Duodenal mucosa (tissue), 2 donors: ENCODE data around the gene GAL3ST2.
"Not testable (repeated sequence)": the region's sequence is repeated elsewhere in the genome, so short reads cannot be mapped to it uniquely, and the experiment has no call there.

Experiments used
- H3K27ac ChIP-seq: one replicate; pipeline ENCODE4 v1.7.0; 2013; ENCODE audit warnings: low read depth, low read length
- H3K27me3 ChIP-seq, 2 donors: one replicate each; pipeline ENCODE4 v1.7.0; 2013; ENCODE audit warnings: low read length in 2 of 2, control low read depth in 1 of 2; ENCODE audit not compliant: insufficient read depth in 2 of 2, control insufficient read depth in 1 of 2
- H3K36me3 ChIP-seq, 2 donors: one replicate each; pipeline ENCODE4 v1.7.0; 2013; ENCODE audit warnings: low read length in 2 of 2, control low read depth in 1 of 2; ENCODE audit not compliant: insufficient read depth in 2 of 2, control insufficient read depth in 1 of 2
- H3K4me1 ChIP-seq, 2 donors: one replicate each; pipeline ENCODE4 v1.7.0; 2013; ENCODE audit warnings: low read length in 2 of 2, control low read depth in 1 of 2; ENCODE audit not compliant: insufficient read depth in 2 of 2, control insufficient read depth in 1 of 2
- H3K4me3 ChIP-seq, 2 donors: one replicate each; pipeline ENCODE4 v1.7.0; 2013; ENCODE audit warnings: low read length in 2 of 2, low read depth in 1 of 2
- H3K9ac ChIP-seq, 2 donors: one replicate each; pipeline ENCODE4 v1.7.0; 2013; ENCODE audit warnings: low read length in 2 of 2, low read depth in 1 of 2
- H3K9me3 ChIP-seq, 2 donors: one replicate each; pipeline ENCODE4 v1.7.0; 2013; ENCODE audit warnings: low read length in 2 of 2, control low read depth in 1 of 2; ENCODE audit not compliant: control insufficient read depth in 1 of 2

GAL3ST2 gene

DNA sequence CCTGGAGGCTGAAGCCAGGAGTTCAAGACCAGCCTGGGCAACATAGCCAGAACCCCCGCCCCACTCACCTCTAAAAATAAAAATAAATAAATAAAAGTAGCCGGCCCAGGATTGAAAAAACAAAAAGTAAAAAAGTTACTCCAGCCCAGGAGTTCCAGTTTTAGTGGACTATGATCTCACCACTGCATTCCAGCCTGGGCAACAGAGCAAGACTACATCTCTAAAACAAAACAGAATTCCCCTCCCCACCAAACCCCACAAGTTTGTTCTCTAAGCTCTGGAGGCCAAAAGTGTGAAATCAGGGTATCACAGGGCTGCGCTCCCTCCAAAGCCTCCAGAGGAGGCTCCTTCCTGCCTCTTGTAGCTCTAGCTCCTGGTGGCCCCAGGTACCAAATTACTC lies 40.5 kb upstream of the GAL3ST2 start:
- H3K4me3 ChIP-seq = no peak overlapping the region
- H3K4me1 ChIP-seq = peaks cover 4% of the 10 kb centered on the region in 2 donors
- H3K27ac ChIP-seq = no peak overlapping the region
- H3K9me3 ChIP-seq = no peaks in the 10 kb centered on the region
- no peaks in the 10 kb centered on the region for H3K27me3 ChIP-seq
- H3K36me3 ChIP-seq = peaks cover 0 to 3% of the 10 kb centered on the region in 2 donors
- no peak overlapping the region for H3K9ac ChIP-seq

DNA sequence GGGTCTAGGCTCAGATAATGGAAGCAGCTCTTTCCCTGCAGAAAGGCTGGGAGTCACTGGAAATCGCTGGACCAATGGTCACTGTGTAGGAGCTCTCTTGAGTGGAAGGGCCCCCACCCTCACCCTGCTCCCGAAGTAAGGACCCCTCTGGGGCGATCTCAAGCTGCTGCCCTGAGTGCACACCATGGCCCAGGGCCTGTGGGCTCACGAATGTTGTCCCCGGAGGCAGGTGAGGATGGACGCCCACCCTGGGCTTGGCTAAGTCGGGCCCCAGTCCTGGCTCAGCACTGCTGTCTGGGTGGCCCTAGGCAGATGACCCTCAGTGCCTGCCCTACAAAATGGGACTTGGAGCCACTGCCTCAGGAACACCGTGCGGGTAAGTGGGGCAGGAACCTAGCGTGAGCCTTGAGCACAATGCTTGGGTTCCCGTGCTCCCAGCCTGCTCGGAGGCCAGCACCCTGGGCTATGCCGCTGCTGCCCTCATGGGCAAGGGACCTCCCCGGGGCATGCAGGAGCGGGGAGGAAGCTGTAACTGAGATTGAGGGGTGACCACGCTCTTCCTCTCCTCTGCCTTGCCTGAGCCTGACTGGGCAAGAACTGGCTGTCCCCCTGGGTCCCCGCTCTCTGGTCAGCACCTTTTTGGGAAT lies 38.5 kb upstream of the GAL3ST2 start:
- H3K4me1 ChIP-seq = peaks cover 4% of the 10 kb centered on the region in 2 donors

DNA sequence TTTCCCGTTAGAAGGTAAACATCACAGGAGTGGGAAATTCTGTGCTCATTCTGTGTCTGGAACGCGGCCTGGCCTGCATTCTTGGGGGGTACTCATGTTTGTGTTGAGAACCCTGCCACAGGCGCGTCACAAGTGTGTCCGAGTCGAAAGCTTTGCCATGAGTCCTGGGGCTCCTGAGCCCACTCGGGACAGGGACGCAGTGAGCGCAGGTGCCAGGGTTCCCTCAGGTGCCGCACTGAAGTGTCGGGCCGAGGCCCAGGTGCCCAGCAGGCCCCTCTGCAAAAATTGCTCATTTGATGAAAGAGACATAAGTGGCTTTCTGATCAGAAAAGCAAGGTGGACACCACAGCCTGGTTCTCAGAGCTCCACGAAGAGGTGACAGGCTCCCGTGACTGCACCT lies 37.4 kb upstream of the GAL3ST2 start:
- Histone ChIP-seq H3K4me1 (peaks cover under 1 to 4% of the 10 kb centered on the region in 2 donors), H3K9me3 (no peaks in the 10 kb centered on the region), H3K9ac (no peak overlapping the region), H3K36me3 (peaks cover 0 to 10% of the 10 kb centered on the region in 2 donors), H3K27ac (no peak overlapping the region), H3K4me3 (no peak overlapping the region), H3K27me3 (no peaks in the 10 kb centered on the region)

More for the DNA sequence above, 38.5 kb upstream of the GAL3ST2 start:
- Histone ChIP-seq H3K9ac (no peak overlapping the region), H3K27ac (no peak overlapping the region), H3K4me3 (no peak overlapping the region), H3K9me3 (no peaks in the 10 kb centered on the region), H3K36me3 (peaks cover 0 to 3% of the 10 kb centered on the region in 2 donors), H3K27me3 (no peaks in the 10 kb centered on the region)

DNA sequence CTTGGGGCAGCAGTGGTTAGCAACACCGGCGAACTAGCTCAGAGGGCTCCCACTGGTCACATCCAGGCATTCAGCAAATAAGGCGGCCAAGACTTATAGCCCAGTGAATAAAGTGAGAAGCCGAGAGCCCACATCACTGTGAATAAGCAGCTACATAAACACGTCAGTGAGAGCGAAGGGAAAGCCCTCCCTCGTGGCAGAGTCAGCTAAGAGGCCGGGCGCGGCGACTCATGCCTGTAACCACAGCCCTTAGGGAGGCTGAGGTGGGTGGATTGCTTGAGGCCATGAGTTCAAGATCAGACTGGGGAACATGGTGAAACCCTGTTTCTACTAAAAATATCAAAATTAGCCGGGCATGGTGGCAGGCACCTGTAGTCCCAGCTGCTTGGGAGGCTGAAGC lies 37.0 kb upstream of the GAL3ST2 start:
- Histone ChIP-seq H3K4me3 (no peak overlapping the region), H3K27me3 (no peaks in the 10 kb centered on the region), H3K36me3 (peaks cover 4 to 15% of the 10 kb centered on the region in 2 donors), H3K9me3 (no peaks in the 10 kb centered on the region), H3K27ac (no peak overlapping the region), H3K9ac (no peak overlapping the region), H3K4me1 (peaks cover 0 to 4% of the 10 kb centered on the region in 2 donors)

DNA sequence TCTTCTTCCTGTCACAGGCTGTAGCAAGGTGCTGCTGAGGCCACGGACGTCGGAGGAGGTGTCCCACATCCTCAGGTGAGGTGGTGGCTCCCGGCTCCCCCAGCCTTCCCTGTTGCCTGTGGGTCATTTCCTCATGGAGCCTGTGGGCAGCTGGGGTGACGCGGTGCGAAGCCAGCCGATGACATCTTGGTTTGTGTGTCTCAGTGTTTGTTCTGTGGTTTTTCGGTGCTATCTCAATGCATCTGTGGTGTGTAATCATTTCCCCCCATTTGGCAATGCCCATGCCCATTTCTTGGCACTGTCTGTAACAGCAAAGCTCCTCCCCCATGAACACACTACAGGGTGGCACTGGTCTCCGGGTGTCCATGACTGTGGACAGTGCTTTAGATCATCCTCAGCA lies 35.6 kb upstream of the GAL3ST2 start:
- Histone ChIP-seq H3K4me1 (no peaks in the 10 kb centered on the region), H3K4me3 (no peak overlapping the region), H3K9ac (no peak overlapping the region), H3K27ac (no peak overlapping the region), H3K36me3 (peaks cover 16 to 28% of the 10 kb centered on the region in 2 donors), H3K27me3 (no peaks in the 10 kb centered on the region), H3K9me3 (no peaks in the 10 kb centered on the region)

DNA sequence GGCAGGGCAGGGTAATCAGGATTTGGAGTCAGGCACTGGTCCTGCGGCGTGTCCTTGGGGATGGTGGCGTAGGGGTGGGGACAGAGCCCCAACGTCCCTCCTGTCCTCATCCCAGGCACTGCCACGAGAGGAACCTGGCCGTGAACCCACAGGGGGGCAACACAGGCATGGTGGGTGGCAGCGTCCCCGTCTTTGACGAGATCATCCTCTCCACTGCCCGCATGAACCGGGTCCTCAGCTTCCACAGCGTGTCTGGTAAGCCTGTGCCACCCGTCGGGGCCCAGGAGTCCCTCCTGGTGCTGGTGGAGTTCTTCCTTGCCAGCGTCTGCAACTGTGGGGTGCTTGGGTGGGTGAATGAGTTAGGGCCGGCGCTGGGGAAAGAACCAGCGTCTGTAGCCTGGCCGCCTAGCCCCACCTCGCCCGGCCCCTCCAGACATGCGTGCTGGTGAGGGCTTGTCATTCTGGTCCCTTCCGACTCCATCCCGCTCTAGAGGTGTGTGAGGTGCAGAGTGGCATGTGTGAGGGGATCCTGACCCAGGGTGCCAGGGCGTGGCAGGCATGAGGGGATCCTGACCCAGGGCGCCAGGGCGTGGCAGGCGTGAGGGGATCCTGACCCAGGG lies 34.2 kb upstream of the GAL3ST2 start:
- no peak overlapping the region for H3K4me3 ChIP-seq
- H3K9ac ChIP-seq = no peak overlapping the region
- H3K27me3 ChIP-seq = no peaks in the 10 kb centered on the region
- H3K9me3 ChIP-seq = no peaks in the 10 kb centered on the region
- no peak overlapping the region for H3K27ac ChIP-seq
- H3K36me3 ChIP-seq = peaks cover 16 to 29% of the 10 kb centered on the region in 2 donors
- H3K4me1 ChIP-seq = no peaks in the 10 kb centered on the region

DNA sequence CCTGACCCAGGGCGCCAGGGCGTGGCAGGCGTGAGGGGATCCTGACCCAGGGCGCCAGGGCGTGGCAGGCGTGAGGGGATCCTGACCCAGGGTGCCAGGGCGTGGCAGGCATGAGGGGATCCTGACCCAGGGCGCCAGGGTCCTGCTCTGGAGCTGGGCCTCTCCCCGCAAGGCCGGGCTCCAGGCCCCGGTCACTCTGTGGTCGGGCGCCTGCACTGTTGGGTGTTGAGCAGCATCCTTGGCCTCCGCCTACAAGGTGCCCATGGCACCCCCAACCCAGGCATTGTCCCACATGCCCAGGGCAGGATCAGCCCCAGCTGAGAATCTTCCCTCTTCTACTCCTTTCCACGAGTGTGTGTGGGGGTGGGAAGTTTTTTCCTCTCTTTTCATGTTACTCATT lies 33.6 kb upstream of the GAL3ST2 start:
- not testable (repeated sequence) for H3K27ac ChIP-seq, H3K27me3 ChIP-seq, H3K9me3 ChIP-seq, H3K4me3 ChIP-seq, H3K9ac ChIP-seq, H3K4me1 ChIP-seq
- peaks cover 16 to 29% of the 10 kb centered on the region in 2 donors for H3K36me3 ChIP-seq

DNA sequence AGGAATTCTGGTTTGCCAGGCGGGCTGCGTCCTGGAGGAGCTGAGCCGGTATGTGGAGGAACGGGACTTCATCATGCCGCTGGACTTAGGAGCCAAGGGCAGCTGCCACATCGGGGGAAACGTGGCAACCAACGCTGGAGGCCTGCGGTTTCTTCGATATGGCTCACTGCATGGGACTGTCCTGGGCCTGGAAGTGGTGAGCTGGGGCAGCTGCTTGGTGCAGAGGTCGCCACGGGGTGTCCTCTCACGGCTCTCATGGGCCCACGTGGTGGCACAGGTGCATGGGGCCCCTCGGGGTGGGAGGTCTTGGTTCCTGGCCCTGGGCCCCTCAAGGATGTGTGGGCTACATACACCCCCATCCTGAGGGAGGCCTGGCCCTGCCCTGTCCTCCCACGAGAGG lies 33.0 kb upstream of the GAL3ST2 start:
- H3K36me3 ChIP-seq = peaks cover 16 to 28% of the 10 kb centered on the region in 2 donors
- H3K9me3 ChIP-seq = no peaks in the 10 kb centered on the region
- H3K9ac ChIP-seq = no peak overlapping the region
- no peaks in the 10 kb centered on the region for H3K4me1 ChIP-seq
- no peak overlapping the region for H3K27ac ChIP-seq
- no peak overlapping the region for H3K4me3 ChIP-seq
- H3K27me3 ChIP-seq = no peaks in the 10 kb centered on the region

DNA sequence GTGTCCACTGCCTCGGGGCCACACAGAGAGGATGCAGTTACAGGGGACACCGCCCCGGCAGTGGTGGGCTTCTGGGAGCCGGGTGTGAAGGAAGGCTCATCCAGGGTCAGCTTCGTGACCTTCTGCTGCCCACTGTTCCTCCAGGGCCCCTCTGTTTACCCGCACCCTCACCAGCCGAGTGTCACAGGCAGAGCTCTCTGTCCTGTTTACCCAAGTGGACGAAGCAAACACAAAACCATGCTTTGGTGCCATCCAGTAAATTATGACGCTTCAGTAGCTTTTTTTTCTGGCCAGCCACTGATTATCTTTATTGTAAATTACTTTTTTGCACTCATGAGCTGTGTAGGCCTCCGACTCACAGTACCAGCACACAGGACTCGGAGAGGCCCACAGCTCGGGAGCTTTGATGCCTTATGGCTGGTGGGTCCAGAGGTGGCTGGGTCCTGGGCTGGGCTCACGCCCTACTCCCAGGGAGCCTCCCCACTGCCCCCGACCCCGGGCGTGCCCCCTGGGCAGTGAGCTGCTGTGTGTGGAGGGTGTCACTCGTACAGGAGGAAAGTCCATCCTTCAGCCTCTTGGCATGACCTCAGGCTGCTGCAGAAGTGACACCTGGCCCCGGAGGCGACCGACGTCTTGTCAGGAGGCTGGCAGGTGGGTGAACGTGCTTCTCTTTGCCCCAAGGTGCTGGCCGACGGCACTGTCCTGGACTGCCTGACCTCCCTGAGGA lies 32.4 kb upstream of the GAL3ST2 start:
- Histone ChIP-seq H3K9me3 (no peaks in the 10 kb centered on the region), H3K36me3 (peaks cover 16 to 32% of the 10 kb centered on the region in 2 donors), H3K9ac (no peak overlapping the region)

DNA sequence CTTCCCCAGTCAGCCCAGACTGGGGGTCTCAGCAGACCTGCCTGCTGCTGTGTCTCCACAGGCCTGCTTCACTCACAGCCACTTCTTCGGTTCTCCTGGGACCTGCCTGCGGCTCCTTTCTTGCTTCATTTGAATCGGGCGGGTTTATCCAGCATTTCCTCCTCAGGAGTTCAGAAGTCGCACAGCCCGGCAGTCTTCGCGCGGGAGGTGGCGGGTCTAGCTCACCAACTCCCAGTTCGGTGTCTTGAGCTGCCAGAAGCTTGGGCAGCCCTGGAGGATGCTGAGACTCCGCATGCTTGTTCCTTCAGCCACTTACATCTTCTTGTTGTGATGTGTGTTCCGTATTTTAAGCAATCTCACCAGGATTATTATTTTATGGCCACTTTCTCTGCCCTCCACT lies 31.3 kb upstream of the GAL3ST2 start:
- Histone ChIP-seq H3K27me3 (no peaks in the 10 kb centered on the region), H3K9ac (no peak overlapping the region), H3K27ac (no peak overlapping the region), H3K36me3 (peaks cover 16 to 41% of the 10 kb centered on the region in 2 donors), H3K4me1 (no peaks in the 10 kb centered on the region), H3K9me3 (no peaks in the 10 kb centered on the region), H3K4me3 (no peak overlapping the region)

More for the DNA sequence above, 32.4 kb upstream of the GAL3ST2 start:
- Histone ChIP-seq H3K4me1 (no peaks in the 10 kb centered on the region), H3K4me3 (no peak overlapping the region), H3K27ac (no peak overlapping the region), H3K27me3 (no peaks in the 10 kb centered on the region)
